Urinary bladder (tissue), 4 donors: Measurements from ENCODE around the gene NUDCD3. TPM values are rescaled to one million over a fixed set of nuclear protein-coding genes. Genes with fewer than 3 reads are reported as not detected.

ENCODE experiments used
- DNase-seq: peaks from one replicate; pipeline ENCODE4 v3.0.0-alpha.2; 2015; ENCODE audit errors: extremely low spot score
- H3K27ac ChIP-seq: one replicate; pipeline ENCODE4 v1.5.1; 2013; ENCODE audit warnings: low read depth, mild to moderate bottlenecking, moderate library complexity
- H3K36me3 ChIP-seq: one replicate; pipeline ENCODE4 v1.6.1; 2013; ENCODE audit warnings: mild to moderate bottlenecking, moderate library complexity; ENCODE audit not compliant: insufficient read depth
- H3K4me1 ChIP-seq: one replicate; pipeline ENCODE4 v1.6.1; 2013; ENCODE audit warnings: mild to moderate bottlenecking, moderate library complexity; ENCODE audit not compliant: insufficient read depth
- H3K4me3 ChIP-seq: one replicate; pipeline ENCODE4 v1.5.1; 2013; ENCODE audit warnings: low read depth, low read length
- WGBS: extraction: QIAGEN DNeasy Blood & Tissue Kit; methylation state at CpG from one replicate; pipeline ENCODE4 v1.1.7; 2013; 5-methylcytosine and 5-hydroxymethylcytosine counted together
- polyA plus RNA-seq: library from polyadenylated mRNA; stranded (reverse); fragments of 200-250 nt; gene quantifications from one replicate; pipeline ENCODE4 v1.2.3, GENCODE V29; 2013
- total RNA-seq: library from RNA; depleted of rRNA; stranded (reverse); fragments of >200 nt; gene quantifications from one replicate; pipeline ENCODE4 v1.2.3, GENCODE V29; 2014
- donor health status: healthy with polysubstance abuse.
- donor health status: healthy.

The NUDCD3 gene
- total and polyA plus RNA-seq, 2 donors, result 35.9 to 59.8 TPM

- Histone ChIP-seq H3K4me3 (no peak overlapping the region), H3K4me1 (no peaks in the 10 kb centered on the region), H3K27ac (no peak overlapping the region), H3K36me3 (peaks cover 2% of the 10 kb centered on the region)
- 91% methylated on average over 9 of the region's 9 CpGs for WGBS
- DNase-seq, result no peak
Measured at GRCh38 chr7:44381494-44382220, 108.8 kb downstream of the NUDCD3 start.

DNA sequence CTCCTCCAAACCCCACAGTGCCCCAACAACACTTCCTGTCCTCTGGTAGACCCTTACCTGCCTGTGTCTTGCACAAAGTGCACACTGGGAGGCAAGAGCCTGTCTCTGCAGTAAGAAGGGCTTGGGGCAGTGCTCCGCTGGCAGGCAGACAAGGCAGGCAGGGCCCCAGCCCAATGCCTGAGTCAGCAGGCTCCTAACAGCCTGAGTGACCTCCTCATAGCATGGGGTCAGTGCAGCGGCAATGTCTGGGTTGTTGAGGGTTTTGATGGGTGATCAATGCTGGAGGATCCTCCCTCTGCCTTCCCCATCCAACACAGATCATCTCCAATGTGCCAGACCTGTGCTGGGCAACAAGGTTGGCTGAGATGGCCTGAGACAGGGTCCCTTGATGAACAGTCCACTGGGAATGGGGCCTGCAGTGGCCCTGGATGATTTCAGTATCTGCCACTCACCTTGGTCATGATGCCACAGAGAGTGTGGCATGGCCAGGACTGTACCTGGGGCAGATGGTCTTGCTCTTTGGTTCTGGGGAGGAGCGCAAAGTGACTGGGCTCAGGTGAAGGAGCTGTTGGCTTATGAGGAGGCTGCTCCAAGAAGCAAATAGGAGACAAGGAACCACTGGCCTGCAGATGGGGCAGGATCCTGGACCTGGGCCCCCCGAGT, 109.5 kb downstream of the NUDCD3 start:
- 83% methylated on average over 4 of the region's 4 CpGs for WGBS
- H3K4me1 ChIP-seq, result no peaks in the 10 kb centered on the region
- no peak for DNase-seq
- H3K36me3 ChIP-seq, result peaks cover 2% of the 10 kb centered on the region
- no peak overlapping the region for H3K27ac ChIP-seq
- H3K4me3 ChIP-seq, result no peak overlapping the region

- Histone ChIP-seq H3K27ac (no peak overlapping the region), H3K36me3 (no peaks in the 10 kb centered on the region), H3K4me3 (no peak overlapping the region), H3K4me1 (no peaks in the 10 kb centered on the region)
- 93% methylated on average over 2 of the region's 2 CpGs for WGBS
- DNase-seq, result no peak
Measured at GRCh38 chr7:44380189-44380830, 110.1 kb downstream of the NUDCD3 start.

- no peak overlapping the region for H3K27ac ChIP-seq
- H3K4me3 ChIP-seq, result no peak overlapping the region
- 84% methylated on average over 12 of the region's 12 CpGs for WGBS
- no peak for DNase-seq
- H3K4me1 ChIP-seq, result no peaks in the 10 kb centered on the region
- H3K36me3 ChIP-seq, result no peaks in the 10 kb centered on the region
Measured at GRCh38 chr7:44379366-44380188, 110.9 kb downstream of the NUDCD3 start.

- Histone ChIP-seq H3K4me3 (no peak overlapping the region), H3K27ac (no peak overlapping the region), H3K36me3 (no peaks in the 10 kb centered on the region), H3K4me1 (no peaks in the 10 kb centered on the region)
- 57% methylated on average over 3 of the region's 3 CpGs for WGBS
- DNase-seq, result no peak
Measured at GRCh38 chr7:44378744-44379143, 111.7 kb downstream of the NUDCD3 start.

GRCh38 chr7:44377681-44378421, 112.6 kb downstream of the NUDCD3 start:
- no peak overlapping the region for H3K27ac ChIP-seq
- WGBS, result 76% methylated on average over 5 of the region's 5 CpGs
- DNase-seq, result no peak
- no peaks in the 10 kb centered on the region for H3K36me3 ChIP-seq
- H3K4me3 ChIP-seq, result no peak overlapping the region
- no peaks in the 10 kb centered on the region for H3K4me1 ChIP-seq

DNA sequence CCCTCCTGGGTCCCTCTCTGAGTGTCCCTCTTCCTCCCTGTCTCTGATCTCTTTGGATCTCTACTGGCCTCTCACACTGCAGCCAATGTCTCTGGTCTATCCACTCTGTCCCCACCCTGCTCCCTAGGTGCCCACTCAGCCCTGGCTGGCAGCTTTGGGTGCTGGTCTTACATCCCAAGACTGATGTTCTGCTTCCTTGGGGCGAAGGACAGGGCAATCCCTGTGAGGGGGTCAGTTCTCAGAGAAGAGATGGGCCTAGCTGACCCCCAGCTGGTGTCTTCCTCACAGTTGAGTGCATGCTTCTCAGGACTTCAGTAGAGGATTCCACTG, 113.4 kb downstream of the NUDCD3 start:
- 91% methylated on average over 1 of the region's 1 CpG for WGBS
- Histone ChIP-seq H3K4me1 (no peaks in the 10 kb centered on the region), H3K4me3 (no peak overlapping the region), H3K36me3 (no peaks in the 10 kb centered on the region), H3K27ac (no peak overlapping the region)
- DNase-seq, result no peak

DNA sequence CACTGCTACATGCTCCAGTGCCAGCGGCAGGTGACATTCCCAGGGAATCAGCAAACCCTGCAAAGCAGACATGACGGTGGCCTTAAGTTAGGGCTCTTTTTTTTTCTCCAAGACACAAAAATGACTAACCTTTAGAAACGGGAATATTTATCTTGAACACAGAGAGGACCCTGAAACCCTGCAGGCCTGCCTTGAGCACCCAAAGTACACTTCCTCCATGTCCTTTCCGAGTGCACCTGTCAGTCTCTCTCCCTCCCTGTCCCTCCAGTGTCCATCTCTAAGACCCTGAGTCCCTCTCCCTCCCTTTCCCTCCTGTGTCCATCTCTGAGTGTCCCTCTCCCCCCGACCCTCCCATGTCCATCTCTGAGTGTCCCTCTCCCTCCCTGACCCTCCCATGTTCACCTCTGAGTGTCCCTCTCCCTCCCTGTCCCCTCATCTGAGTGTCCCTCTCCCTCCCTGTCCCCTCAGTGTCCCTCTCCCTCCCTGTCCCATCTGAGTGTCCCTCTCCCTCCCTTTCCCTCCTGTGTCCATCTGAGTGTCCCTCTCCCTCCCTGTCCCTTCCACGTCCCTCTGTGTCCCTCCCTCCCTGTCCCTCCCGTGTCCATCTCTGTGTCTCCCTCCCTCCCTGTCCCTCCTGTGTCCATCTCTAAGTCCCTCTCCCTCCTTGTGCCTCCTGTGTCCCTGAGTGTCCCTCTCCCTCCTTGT, 113.9 kb downstream of the NUDCD3 start:
- WGBS, result 56% methylated on average over 7 of the region's 7 CpGs
- H3K36me3 ChIP-seq, result no peaks in the 10 kb centered on the region
- H3K4me3 ChIP-seq, result no peak overlapping the region
- H3K4me1 ChIP-seq, result no peaks in the 10 kb centered on the region
- H3K27ac ChIP-seq, result no peak overlapping the region
- DNase-seq, result no peak

DNA sequence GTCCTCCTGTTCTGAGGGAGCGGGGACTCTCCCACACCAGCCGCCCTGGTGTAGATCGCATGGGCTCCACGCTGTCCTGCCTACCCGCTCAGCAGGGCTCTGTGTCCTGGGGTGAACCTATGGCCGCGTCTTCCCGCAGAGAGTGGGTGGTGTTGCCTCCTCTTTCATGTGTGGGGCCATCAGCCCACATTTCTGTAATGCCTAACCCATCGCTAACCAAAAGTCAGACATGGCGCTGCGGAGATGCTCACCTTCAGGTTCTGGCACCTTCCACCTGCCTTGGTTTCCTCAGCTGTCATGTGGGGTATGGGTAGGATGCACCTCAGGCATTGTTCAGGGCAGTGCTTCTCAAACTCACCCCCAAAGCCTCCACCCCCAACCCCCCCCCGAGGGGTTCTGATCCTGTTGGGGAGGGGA, 114.5 kb downstream of the NUDCD3 start:
- no peaks in the 10 kb centered on the region for H3K4me1 ChIP-seq
- H3K36me3 ChIP-seq, result no peaks in the 10 kb centered on the region
- H3K4me3 ChIP-seq, result no peak overlapping the region
- 86% methylated on average over 12 of the region's 12 CpGs for WGBS
- H3K27ac ChIP-seq, result no peak overlapping the region
- no peak for DNase-seq

DNA sequence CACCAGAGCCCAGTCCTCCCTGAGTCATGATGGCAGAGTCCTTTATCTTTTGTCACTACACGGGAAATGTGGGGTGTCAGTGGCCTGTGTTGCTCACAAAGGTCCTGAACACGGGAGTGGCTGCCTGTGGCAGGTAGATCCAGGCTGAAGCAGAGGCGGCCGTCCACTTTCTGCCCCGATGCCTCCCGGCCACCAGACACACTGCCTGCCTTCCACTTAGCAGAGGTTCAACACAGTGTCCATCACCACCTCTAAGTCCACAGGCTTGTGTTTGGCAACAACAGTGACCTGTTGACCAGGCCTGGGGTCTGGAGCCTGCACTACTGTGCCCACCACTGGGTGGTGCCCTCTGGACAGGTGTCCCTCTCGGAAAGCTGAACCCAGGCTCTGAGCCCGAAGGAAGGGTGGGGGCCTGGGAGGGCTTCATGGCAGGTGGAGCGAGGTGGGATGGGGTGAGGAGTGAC, 115.2 kb downstream of the NUDCD3 start:
- H3K4me3 ChIP-seq, result no peak overlapping the region
- no peak for DNase-seq
- 71% methylated on average over 9 of the region's 9 CpGs for WGBS
- no peak overlapping the region for H3K27ac ChIP-seq
- H3K4me1 ChIP-seq, result no peaks in the 10 kb centered on the region
- H3K36me3 ChIP-seq, result no peaks in the 10 kb centered on the region

DNA sequence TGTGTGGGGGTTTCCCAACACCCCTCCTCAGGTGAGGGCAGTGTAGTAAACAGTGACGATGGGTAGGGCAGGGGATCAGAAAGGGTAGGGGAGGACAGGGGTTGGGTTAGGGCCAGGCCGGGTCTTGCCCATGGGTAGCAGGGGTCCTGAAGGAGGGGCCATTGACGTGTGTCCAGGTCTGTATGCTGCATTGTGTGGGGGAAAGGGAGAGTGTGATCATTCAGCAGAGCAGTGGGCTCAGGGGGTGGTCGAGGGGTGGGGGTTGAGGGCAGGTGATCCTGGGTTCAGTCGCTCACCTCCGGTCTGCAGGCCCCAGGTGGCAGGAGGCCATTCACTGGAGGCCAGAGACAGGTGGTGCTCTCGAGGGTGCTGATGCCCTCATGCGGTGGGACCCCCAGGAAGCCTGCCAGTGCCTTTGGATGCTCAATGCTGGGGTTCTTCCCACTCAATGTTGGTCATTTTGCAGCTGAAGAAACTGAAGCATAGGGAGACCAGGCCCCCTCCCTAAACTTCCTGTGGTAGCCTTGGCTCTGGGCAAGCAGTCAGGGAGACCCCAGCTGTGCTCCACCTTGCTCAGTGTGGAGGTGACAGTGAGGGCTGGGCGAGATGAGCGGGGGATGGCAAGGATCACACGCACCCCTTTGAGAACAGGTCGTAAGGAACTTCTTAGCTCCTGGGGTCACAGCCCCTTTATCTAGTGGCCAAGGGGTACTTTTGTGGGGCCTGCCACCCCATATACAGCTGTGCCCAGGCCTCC, 116.3 kb downstream of the NUDCD3 start:
- H3K4me3 ChIP-seq, result no peak overlapping the region
- H3K27ac ChIP-seq, result no peak overlapping the region
- H3K36me3 ChIP-seq, result no peaks in the 10 kb centered on the region
- DNase-seq, result no peak
- WGBS, result 76% methylated on average over 12 of the region's 12 CpGs
- no peaks in the 10 kb centered on the region for H3K4me1 ChIP-seq

DNA sequence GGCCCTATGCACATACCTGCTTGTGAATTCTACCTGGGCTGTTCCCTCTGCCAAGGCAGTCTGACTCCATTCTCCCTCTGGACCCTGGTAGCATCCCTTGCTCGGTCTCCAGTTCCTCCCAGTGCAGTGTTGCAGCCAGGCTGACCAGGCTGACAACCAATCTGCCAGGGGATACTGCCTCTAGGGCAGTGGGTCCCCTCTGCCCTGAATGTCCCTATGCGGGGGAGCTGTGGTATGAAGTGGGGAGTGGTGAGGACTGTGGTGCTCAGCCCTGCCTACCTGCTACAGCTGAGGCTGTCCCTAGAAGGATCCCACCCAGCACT, 117.1 kb downstream of the NUDCD3 start:
- Histone ChIP-seq H3K36me3 (no peaks in the 10 kb centered on the region), H3K4me1 (no peaks in the 10 kb centered on the region), H3K4me3 (no peak overlapping the region), H3K27ac (no peak overlapping the region)
- DNase-seq, result no peak
- 84% methylated on average over 2 of the region's 2 CpGs for WGBS
